K562 (cell line): Measurements from ENCODE around the gene PAQR6. TPM values are rescaled to one million over a fixed set of nuclear protein-coding genes. Genes with fewer than 3 reads are reported as not detected.

ENCODE experiments used
- ATAC-seq: fragments of 200-7000 bp; cut with Tn5 transposase; 3 replicates; pipeline ENCODE4 v1.9.1; 2020; ENCODE audit warnings: moderate library complexity
- BruUV-seq: library from RNA; stranded (reverse); fragments of 400-500 nt; replicated peaks from 2 replicates; lab custom pipeline; 2021; lab: Mats Ljungman, UMichigan
- CTCF ChIA-PET: fragments of 300-600 bp; formaldehyde crosslinking; extraction: SDS; loops from one replicate; lab custom pipeline; 2021; ENCODE audit warnings: low intra/inter-chr PET ratio; lab: Yijun Ruan, JAX
- POLR2A ChIA-PET: fragments of 300-600, 350-650 bp; sonication (Branson Sonifier 250); formaldehyde crosslinking; extraction: SDS; loops from one replicate; lab custom pipeline; 2021; ENCODE audit warnings: antibody characterized with exemption, inconsistent platforms; lab: Yijun Ruan, JAX
- DNase-seq, 4 experiments: peaks; one replicate each; pipeline versions ENCODE4 v3.0.0 to v3.0.0-alpha.2; 2011 to 2018; ENCODE audit warnings: low spot score in 3 of 4, mixed read lengths in 3 of 4; ENCODE audit errors: extremely low read depth in 1 of 4
- FAIRE-seq: peaks from 2 replicates; lab custom pipeline; 2011; peaks lifted over from hg19 to GRCh38; lab: Jason Lieb, UNC
- H2AFZ ChIP-seq: 2 replicates; pipeline ENCODE4 v1.6.0; 2011; ENCODE audit warnings: low read depth, low read length, control low read depth, inconsistent platforms
- H3K27ac ChIP-seq: fragments of 200-600 bp; 3 replicates; pipeline ENCODE4 v1.8.0; 2011; ENCODE audit warnings: low read depth, mild to moderate bottlenecking, control low read depth, inconsistent platforms, low read length, moderate library complexity, mixed read lengths; ENCODE audit errors: extremely low read depth
- H3K27me3 ChIP-seq, 2 experiments: fragments of 300-600 bp in 1 of 2; 2 replicates in 1 of 2; 3 replicates in 1 of 2; pipeline versions ENCODE4 v1.6.0 to v1.8.0; 2011; ENCODE audit warnings: inconsistent platforms in 2 of 2, low read length in 2 of 2, mild to moderate bottlenecking in 1 of 2, mixed read lengths in 1 of 2, moderate library complexity in 1 of 2; ENCODE audit not compliant: control insufficient read depth in 2 of 2, insufficient read depth in 2 of 2
- H3K36me3 ChIP-seq: fragments of 300-600 bp; 3 replicates; pipeline ENCODE4 v1.8.0; 2011; ENCODE audit warnings: mild to moderate bottlenecking, low read length, inconsistent platforms; ENCODE audit not compliant: control insufficient read depth, insufficient read depth
- H3K4me1 ChIP-seq, 2 experiments: fragments of 200-600 bp in 1 of 2; replicated peaks in 1 of 2; 2 replicates in 1 of 2; 3 replicates in 1 of 2; pipeline versions ENCODE4 v1.5.1 to v1.8.0; 2011; ENCODE audit warnings: inconsistent platforms in 2 of 2, low read length in 2 of 2, mild to moderate bottlenecking in 1 of 2, mixed read lengths in 1 of 2, moderate library complexity in 1 of 2; ENCODE audit not compliant: control insufficient read depth in 2 of 2, insufficient read depth in 2 of 2
- H3K4me2 ChIP-seq: 2 replicates; pipeline ENCODE4 v1.6.1; 2011; ENCODE audit warnings: low read length, control low read depth, inconsistent platforms, mixed read lengths; ENCODE audit not compliant: insufficient read depth
- H3K4me3 ChIP-seq: fragments of 200-600 bp; sonication (generic), shearing (Covaris generic); 2 replicates; pipeline ENCODE4 v1.5.1; 2016; ENCODE audit warnings: control low read depth, inconsistent platforms
- H3K79me2 ChIP-seq: fragments of 200-600 bp; 3 replicates; pipeline ENCODE4 v1.8.0; 2011; ENCODE audit warnings: low read length, inconsistent platforms; ENCODE audit not compliant: control insufficient read depth, insufficient read depth
- H3K9ac ChIP-seq, 2 experiments: 2 replicates each; pipeline versions ENCODE4 v1.6.0 to v1.6.1; 2011; ENCODE audit warnings: low read depth in 2 of 2, low read length in 2 of 2, control low read depth in 1 of 2, inconsistent platforms in 1 of 2, mild to moderate bottlenecking in 1 of 2, mixed read lengths in 1 of 2; ENCODE audit not compliant: insufficient read depth in 1 of 2
- H3K9me1 ChIP-seq: one replicate; pipeline ENCODE4 v1.6.0; 2011; ENCODE audit warnings: inconsistent platforms, mild to moderate bottlenecking, low read length, moderate library complexity; ENCODE audit not compliant: control insufficient read depth, insufficient read depth
- H3K9me3 ChIP-seq: replicated peaks from 2 replicates; pipeline ENCODE4 v1.5.1; 2011; ENCODE audit warnings: low read depth, low read length, inconsistent platforms; ENCODE audit not compliant: control insufficient read depth, insufficient read depth
- H4K20me1 ChIP-seq: replicated peaks from 2 replicates; pipeline ENCODE4 v1.6.1; 2011; ENCODE audit warnings: low read length, inconsistent platforms, mixed read lengths; ENCODE audit not compliant: control insufficient read depth, insufficient read depth
- HDAC2 ChIP-seq: fragments of 450-650 bp; IDR thresholded peaks from 2 replicates; pipeline ENCODE4 v1.6.1; 2016; ENCODE audit warnings: mild to moderate bottlenecking
- HEY1 ChIP-seq: fragments of 250-450 bp; sonication (Bioruptor Pico); IDR thresholded peaks from 2 replicates; pipeline ENCODE4 v1.5.0; 2020; ENCODE audit warnings: mild to moderate bottlenecking, moderate library complexity, borderline replicate concordance
- RBFOX2 ChIP-seq: fragments of 200-400 bp; formaldehyde crosslinking; IDR thresholded peaks from 2 replicates; pipeline ENCODE4 v1.6.1; 2017; ENCODE audit warnings: low read depth, mild to moderate bottlenecking, low read length, moderate library complexity
- SUPT5H ChIP-seq: fragments of 450-650 bp; IDR thresholded peaks from 2 replicates; pipeline ENCODE4 v1.6.1; 2016
- ZFPM2 ChIP-seq: fragments of 250-450 bp; sonication (Bioruptor Pico); IDR thresholded peaks from 2 replicates; pipeline ENCODE4 v1.5.1; 2022; ENCODE audit warnings: mild to moderate bottlenecking
- WGBS: fragments of 100-300 bp; shearing (Covaris generic); methylation state at CpG from one replicate; pipeline ENCODE4 v1.1.6; 2016; ENCODE audit warnings: low coverage, mixed read lengths; ENCODE audit not compliant: insufficient coverage; ENCODE audit errors: missing lambda C conversion rate; 5-methylcytosine and 5-hydroxymethylcytosine counted together
- in situ Hi-C: fragments of 300-500 bp; cut with MboI; formaldehyde crosslinking; loops from 4 replicates; pipeline ENCODE4 v1.15.0; 2018; ENCODE audit warnings: inconsistent platforms, mixed read lengths
- intact Hi-C: fragments of 100-400 bp; cut with micrococcal nuclease; formaldehyde crosslinking; loops from 2 replicates; pipeline ENCODE4 v1.14.2; 2022
- polyA plus RNA-seq, 8 experiments: library from polyadenylated mRNA; depleted of rRNA in 4 of 8; stranded (reverse) in 5 of 8; unstranded in 3 of 8; fragments of >200 nt; fragmentation: Nextera tagmentation in 2 of 8; fragmentation: Illumina TruSeq in 1 of 8; extraction: Ambion mirVana in 2 of 8; extraction: Trizol in 1 of 8; gene quantifications; 2 replicates each; pipeline versions ENCODE4 v1.2.1 to v1.2.3, GENCODE V29; 2011 to 2014; ENCODE audit warnings: inconsistent platforms in 1 of 8, missing spikeins in 1 of 8
- total RNA-seq, 7 experiments: library from RNA; depleted of rRNA in 6 of 7; stranded (reverse); fragments of >200 nt in 6 of 7; fragmentation: Illumina TruSeq in 2 of 7; extraction: Trizol in 2 of 7; gene quantifications; 2 replicates each; pipeline versions ENCODE4 v1.2.1 to v1.2.3, GENCODE V29; 2011 to 2021; ENCODE audit warnings: low replicate concordance in 1 of 7
- TF ChIP-seq, protein P1 (sequence below): sonication (generic); formaldehyde crosslinking; IDR thresholded peaks from 2 replicates; pipeline ENCODE4 v1.8.0; 2022; ENCODE audit warnings: mild to moderate bottlenecking, missing genetic modification reagents
- TF ChIP-seq, protein P2 (sequence below), 2 experiments: fragments of 450-650 bp; IDR thresholded peaks; 2 replicates each; pipeline ENCODE4 v1.6.1; 2018; ENCODE audit warnings: mild to moderate bottlenecking in 2 of 2, low read depth in 1 of 2; ENCODE audit not compliant: partially characterized antibody in 2 of 2
- TF ChIP-seq, protein P3 (sequence below): fragments of 450-650 bp; formaldehyde crosslinking; IDR thresholded peaks from 2 replicates; pipeline ENCODE4 v1.4.0; 2020; ENCODE audit warnings: mild to moderate bottlenecking, mixed read lengths

PAQR6 gene
- total and polyA plus RNA-seq, 9 of the 15 experiments (the other 6 are each of a cell fraction or from before 2014, with no cell fraction given): 0.07 to 1.8 (median 0.62) TPM

DNA sequence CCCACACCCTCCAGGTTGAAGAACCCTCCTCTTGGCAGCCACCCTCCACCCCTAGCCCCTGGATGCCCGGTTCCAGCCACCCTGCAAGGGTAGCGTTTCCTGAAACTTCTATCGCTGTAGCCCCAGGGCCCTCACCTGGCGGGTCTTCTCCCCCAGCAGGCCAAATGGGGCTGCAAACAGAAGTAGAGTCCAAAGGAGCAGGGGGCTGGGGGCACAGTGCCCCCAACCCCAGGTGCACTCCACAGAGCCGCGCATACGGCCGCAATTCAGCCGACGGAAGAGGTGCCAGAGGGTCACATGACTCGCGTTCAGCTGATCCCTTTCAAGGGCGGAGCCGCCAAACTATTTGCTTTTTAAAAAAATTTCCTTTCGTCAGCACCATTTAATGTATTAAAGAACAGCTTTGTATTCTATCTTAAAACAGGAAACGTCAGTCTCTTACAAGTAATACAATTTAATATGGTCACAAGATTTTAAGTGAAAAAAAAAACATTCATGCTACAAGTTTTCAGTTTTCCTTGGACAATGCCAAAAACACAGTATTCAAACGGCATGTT lies 47.6 kb upstream of the PAQR6 start, which contains the start of gene GLMP:
TSS of gene GLMP (minus strand) at position 289 of the 557 bp plus-strand sequence. CDS start at position 255, 34 bp downstream.
- H3K4me1 ChIP-seq: peaks cover 7 to 17% of the 10 kb centered on the region in 2 experiments; a peak in 4 of 5 replicates
- H3K4me2 ChIP-seq: peak within 1 kb of the TSS; percentile 91
- FAIRE-seq: peak; percentile 63
- H3K4me3 ChIP-seq: peak within 1 kb of the TSS; percentile 66
- no peaks in the 10 kb centered on the region for H3K9me1 ChIP-seq
- POLR2A ChIA-PET: interaction anchor here (0.6 to 1.2 kb wide), 9 partner anchors 9 to 275 kb away, joined by 3 to 6 read pairs (median 3); partner anchors contain the start of genes SMG5, SSR2 and TMEM79
- peak within 1 kb of the TSS; percentile 64 for H3K27ac ChIP-seq
- intact Hi-C loops (no loop called here), in situ Hi-C loops (no loop called here)
- H3K9me3 ChIP-seq: no peaks in the 10 kb centered on the region
- H3K36me3 ChIP-seq: peaks cover 14% of the 10 kb centered on the region; the same call in 1 of the 3 replicates
- peak within 1 kb of the TSS; percentile 70 to 91 for H3K9ac ChIP-seq
- CTCF ChIA-PET: interaction anchor here (0.7 kb wide), 1 partner anchor 65 kb away, joined by 3 read pairs; no protein-coding TSS in a partner anchor
- BruUV-seq: no TSS peak
- no peaks in the 10 kb centered on the region for H4K20me1 ChIP-seq
- DNase-seq: peak; percentile 71 to 85 (median 78)
- H3K27me3 ChIP-seq: peaks cover 0 to 2% of the 10 kb centered on the region in 2 experiments; a peak in 1 of 5 replicates
- H2AFZ ChIP-seq: peak within 1 kb of the TSS; percentile 100
- peak; percentile 87 for ATAC-seq
- no peaks in the 10 kb centered on the region for H3K79me2 ChIP-seq
- WGBS: 5% methylated on average over 17 of the region's 17 CpGs
- TF ChIP-seq, protein P1, sequence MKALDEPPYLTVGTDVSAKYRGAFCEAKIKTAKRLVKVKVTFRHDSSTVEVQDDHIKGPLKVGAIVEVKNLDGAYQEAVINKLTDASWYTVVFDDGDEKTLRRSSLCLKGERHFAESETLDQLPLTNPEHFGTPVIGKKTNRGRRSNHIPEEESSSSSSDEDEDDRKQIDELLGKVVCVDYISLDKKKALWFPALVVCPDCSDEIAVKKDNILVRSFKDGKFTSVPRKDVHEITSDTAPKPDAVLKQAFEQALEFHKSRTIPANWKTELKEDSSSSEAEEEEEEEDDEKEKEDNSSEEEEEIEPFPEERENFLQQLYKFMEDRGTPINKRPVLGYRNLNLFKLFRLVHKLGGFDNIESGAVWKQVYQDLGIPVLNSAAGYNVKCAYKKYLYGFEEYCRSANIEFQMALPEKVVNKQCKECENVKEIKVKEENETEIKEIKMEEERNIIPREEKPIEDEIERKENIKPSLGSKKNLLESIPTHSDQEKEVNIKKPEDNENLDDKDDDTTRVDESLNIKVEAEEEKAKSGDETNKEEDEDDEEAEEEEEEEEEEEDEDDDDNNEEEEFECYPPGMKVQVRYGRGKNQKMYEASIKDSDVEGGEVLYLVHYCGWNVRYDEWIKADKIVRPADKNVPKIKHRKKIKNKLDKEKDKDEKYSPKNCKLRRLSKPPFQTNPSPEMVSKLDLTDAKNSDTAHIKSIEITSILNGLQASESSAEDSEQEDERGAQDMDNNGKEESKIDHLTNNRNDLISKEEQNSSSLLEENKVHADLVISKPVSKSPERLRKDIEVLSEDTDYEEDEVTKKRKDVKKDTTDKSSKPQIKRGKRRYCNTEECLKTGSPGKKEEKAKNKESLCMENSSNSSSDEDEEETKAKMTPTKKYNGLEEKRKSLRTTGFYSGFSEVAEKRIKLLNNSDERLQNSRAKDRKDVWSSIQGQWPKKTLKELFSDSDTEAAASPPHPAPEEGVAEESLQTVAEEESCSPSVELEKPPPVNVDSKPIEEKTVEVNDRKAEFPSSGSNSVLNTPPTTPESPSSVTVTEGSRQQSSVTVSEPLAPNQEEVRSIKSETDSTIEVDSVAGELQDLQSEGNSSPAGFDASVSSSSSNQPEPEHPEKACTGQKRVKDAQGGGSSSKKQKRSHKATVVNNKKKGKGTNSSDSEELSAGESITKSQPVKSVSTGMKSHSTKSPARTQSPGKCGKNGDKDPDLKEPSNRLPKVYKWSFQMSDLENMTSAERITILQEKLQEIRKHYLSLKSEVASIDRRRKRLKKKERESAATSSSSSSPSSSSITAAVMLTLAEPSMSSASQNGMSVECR (CRISPR knock-in tag): peak; percentile 44; the same call in 1 of the 2 replicates
- TF ChIP-seq ZFPM2 (CRISPR knock-in tag) (no peak), SUPT5H (peak; percentile 50; the same call in 1 of the 2 replicates), HEY1 (CRISPR knock-in tag) (0 out of 2 replicates have a peak, but pooled peaks have one; percentile 60), HDAC2 (peak; percentile 47; the same call in 1 of the 2 replicates), RBFOX2 (peak; percentile 59)
- TF ChIP-seq, protein P2, sequence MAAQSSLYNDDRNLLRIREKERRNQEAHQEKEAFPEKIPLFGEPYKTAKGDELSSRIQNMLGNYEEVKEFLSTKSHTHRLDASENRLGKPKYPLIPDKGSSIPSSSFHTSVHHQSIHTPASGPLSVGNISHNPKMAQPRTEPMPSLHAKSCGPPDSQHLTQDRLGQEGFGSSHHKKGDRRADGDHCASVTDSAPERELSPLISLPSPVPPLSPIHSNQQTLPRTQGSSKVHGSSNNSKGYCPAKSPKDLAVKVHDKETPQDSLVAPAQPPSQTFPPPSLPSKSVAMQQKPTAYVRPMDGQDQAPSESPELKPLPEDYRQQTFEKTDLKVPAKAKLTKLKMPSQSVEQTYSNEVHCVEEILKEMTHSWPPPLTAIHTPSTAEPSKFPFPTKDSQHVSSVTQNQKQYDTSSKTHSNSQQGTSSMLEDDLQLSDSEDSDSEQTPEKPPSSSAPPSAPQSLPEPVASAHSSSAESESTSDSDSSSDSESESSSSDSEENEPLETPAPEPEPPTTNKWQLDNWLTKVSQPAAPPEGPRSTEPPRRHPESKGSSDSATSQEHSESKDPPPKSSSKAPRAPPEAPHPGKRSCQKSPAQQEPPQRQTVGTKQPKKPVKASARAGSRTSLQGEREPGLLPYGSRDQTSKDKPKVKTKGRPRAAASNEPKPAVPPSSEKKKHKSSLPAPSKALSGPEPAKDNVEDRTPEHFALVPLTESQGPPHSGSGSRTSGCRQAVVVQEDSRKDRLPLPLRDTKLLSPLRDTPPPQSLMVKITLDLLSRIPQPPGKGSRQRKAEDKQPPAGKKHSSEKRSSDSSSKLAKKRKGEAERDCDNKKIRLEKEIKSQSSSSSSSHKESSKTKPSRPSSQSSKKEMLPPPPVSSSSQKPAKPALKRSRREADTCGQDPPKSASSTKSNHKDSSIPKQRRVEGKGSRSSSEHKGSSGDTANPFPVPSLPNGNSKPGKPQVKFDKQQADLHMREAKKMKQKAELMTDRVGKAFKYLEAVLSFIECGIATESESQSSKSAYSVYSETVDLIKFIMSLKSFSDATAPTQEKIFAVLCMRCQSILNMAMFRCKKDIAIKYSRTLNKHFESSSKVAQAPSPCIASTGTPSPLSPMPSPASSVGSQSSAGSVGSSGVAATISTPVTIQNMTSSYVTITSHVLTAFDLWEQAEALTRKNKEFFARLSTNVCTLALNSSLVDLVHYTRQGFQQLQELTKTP (IDR thresholded peaks at IDR 0.05; ENCODE audit: low read depth in 1 of 2, partially characterized antibody in 2 of 2): peak in 1 of 2 experiments; percentile 53
- TF ChIP-seq, protein P3, sequence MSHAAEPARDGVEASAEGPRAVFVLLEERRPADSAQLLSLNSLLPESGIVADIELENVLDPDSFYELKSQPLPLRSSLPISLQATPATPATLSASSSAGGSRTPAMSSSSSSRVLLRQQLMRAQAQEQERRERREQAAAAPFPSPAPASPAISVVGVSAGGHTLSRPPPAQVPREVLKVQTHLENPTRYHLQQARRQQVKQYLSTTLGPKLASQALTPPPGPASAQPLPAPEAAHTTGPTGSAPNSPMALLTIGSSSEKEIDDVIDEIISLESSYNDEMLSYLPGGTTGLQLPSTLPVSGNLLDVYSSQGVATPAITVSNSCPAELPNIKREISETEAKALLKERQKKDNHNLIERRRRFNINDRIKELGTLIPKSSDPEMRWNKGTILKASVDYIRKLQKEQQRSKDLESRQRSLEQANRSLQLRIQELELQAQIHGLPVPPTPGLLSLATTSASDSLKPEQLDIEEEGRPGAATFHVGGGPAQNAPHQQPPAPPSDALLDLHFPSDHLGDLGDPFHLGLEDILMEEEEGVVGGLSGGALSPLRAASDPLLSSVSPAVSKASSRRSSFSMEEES: peak; percentile 98
